ENCODE data around the gene COLEC11. TPM values are rescaled to one million over a fixed set of nuclear protein-coding genes. Genes with fewer than 3 reads are reported as not detected.

COLEC11 gene
- total RNA-seq, 2 experiments from 2014 or later = 1.7 TPM; not detected in 1

- no peak for TF ChIP-seq CTCF (conservative IDR thresholded peaks at IDR 0.05; ENCODE audit: low read length)
- no peak for TF ChIP-seq EZH2phosphoT487 (IDR thresholded peaks at IDR 0.05; ENCODE audit: borderline replicate concordance, low read depth, low read length)
- H3K27ac ChIP-seq (ENCODE audit: low read depth, low read length, poor library complexity, severe bottlenecking) = no peak overlapping the region
- H3K36me3 ChIP-seq (ENCODE audit: insufficient read depth, low read length) = no peaks in the 10 kb centered on the region
- BruUV-seq (replicated peaks) = no TSS peak
- no peak overlapping the region for H3K4me3 ChIP-seq (ENCODE audit: low read depth, low read length, poor library complexity, severe bottlenecking)
- intact Hi-C loops (cut with micrococcal nuclease; ENCODE audit: unreplicated experiment) = no loop called here
- H3K9me2 ChIP-seq (ENCODE audit: insufficient read depth, low read length) = no peaks in the 10 kb centered on the region
- no peak for DNase-seq (ENCODE audit: low spot score)
- H3K9me3 ChIP-seq (ENCODE audit: low read length) = no peaks in the 10 kb centered on the region
- H4K20me1 ChIP-seq (ENCODE audit: insufficient read depth, low read length) = no peaks in the 10 kb centered on the region
- no peak overlapping the region for H3K4me2 ChIP-seq (ENCODE audit: low read length)
- POLR2A ChIA-PET = interaction anchor here (1.0 kb wide), 1 partner anchor 13 kb away, joined by 3 read pairs; no protein-coding TSS in a partner anchor
- CTCF ChIA-PET (ENCODE audit: unreplicated experiment) = no interaction called here
- H3K79me2 ChIP-seq (ENCODE audit: insufficient read depth, low read depth, low read length) = no peaks in the 10 kb centered on the region
- peaks cover 3% of the 10 kb centered on the region for H3K4me1 ChIP-seq (ENCODE audit: insufficient read depth, low read length, poor library complexity, severe bottlenecking)
- H2AFZ ChIP-seq (ENCODE audit: low read length) = no peak overlapping the region
Observed at GRCh38 chr2:3643371-3644245, 48.7 kb downstream of the COLEC11 start.

DNA sequence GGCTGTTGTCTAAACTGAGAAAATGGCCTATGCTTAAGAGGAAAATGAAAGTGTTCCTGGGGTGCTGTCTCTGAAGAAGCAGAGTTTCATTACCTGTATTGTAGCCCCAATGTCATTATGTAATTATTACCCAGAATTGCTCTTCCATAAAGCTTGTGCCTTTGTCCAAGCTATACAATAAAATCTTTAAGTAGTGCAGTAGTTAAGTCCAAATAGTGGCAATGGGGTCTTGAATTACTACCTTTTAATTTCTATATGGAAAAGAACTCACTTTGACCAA, 49.3 kb downstream of the COLEC11 start:
- TF ChIP-seq CTCF (conservative IDR thresholded peaks at IDR 0.05; ENCODE audit: low read length) (no peak), EZH2phosphoT487 (IDR thresholded peaks at IDR 0.05; ENCODE audit: borderline replicate concordance, low read depth, low read length) (no peak)
- H3K4me2 ChIP-seq (ENCODE audit: low read length) = no peak overlapping the region
- no TSS peak for BruUV-seq (replicated peaks)
- H3K36me3 ChIP-seq (ENCODE audit: insufficient read depth, low read length) = no peaks in the 10 kb centered on the region
- POLR2A ChIA-PET = interaction anchor here (1.0 to 1.1 kb wide), 2 partner anchors 12 to 164 kb away, joined by 3 to 5 read pairs; no protein-coding TSS in a partner anchor
- no peaks in the 10 kb centered on the region for H3K4me1 ChIP-seq (ENCODE audit: insufficient read depth, low read length, poor library complexity, severe bottlenecking)
- no peak overlapping the region for H3K27ac ChIP-seq (ENCODE audit: low read depth, low read length, poor library complexity, severe bottlenecking)
- CTCF ChIA-PET (ENCODE audit: unreplicated experiment) = no interaction called here
- no peaks in the 10 kb centered on the region for H4K20me1 ChIP-seq (ENCODE audit: insufficient read depth, low read length)
- no peak overlapping the region for H3K4me3 ChIP-seq (ENCODE audit: low read depth, low read length, poor library complexity, severe bottlenecking)
- no peaks in the 10 kb centered on the region for H3K9me3 ChIP-seq (ENCODE audit: low read length)
- H3K79me2 ChIP-seq (ENCODE audit: insufficient read depth, low read depth, low read length) = no peaks in the 10 kb centered on the region
- DNase-seq (ENCODE audit: low spot score) = no peak
- H2AFZ ChIP-seq (ENCODE audit: low read length) = no peak overlapping the region
- no peaks in the 10 kb centered on the region for H3K9me2 ChIP-seq (ENCODE audit: insufficient read depth, low read length)
- intact Hi-C loops (cut with micrococcal nuclease; ENCODE audit: unreplicated experiment) = no loop called here

Measured in OCI-LY7 (cell line).